ENCODE results near the gene PRKCH. TPM values are rescaled to one million over a fixed set of nuclear protein-coding genes. Genes with fewer than 3 reads are reported as not detected.
"Not testable (repeated sequence)": the region's sequence is repeated elsewhere in the genome, so short reads cannot be mapped to it uniquely, and the experiment has no call there.

Gene PRKCH
- polyA plus RNA-seq, 2 of the 4 experiments (the other 2 are of a cell fraction) = 10.0 to 10.2 TPM

DNA sequence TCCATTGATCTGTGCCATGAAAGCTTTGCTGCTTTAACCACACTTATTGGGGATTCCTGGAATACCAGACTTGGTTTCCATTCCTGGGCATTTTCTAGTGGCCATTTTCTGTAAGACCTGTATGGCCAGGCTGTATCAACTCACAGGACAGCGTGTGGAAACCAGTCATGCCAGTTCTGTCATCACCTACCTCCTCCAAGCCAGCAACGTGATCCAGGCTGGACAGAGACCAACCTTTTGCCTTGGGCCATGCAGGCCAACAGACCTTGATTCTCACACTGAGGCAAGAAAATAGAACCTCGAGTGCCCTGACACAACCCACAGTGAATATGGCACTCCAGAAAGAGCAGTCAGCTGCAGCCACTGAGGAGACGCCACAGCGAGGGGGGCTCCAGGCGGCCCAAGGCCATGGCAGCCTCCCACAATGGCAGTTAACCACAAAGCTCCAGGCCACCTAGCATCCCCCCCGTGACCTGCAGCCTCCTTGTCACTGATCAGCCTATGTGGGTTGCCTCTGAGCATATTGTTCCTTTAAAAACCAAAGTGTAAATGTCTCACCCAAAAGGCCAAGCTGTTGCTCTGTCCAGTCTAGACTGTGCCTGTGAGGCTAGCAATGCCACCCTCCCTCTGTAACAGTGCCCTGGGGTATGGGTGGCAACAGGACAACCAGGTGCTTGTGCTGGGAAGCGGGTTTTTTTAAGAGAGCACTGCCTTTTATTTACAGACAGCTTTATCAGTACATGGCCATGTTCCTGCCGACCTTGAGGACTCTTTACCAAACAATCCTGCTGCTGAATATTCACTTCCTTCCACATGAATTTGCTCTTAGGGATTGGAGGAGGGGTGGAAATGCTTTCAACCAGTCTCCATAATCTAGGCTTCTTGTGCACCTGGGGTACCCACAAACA is 205.3 kb downstream of the PRKCH start:
- peak overlapping the region; percentile 74 for H3K4me2 ChIP-seq
- H3K9me3 ChIP-seq = no peaks in the 10 kb centered on the region
- ChIA-PET POLR2A (no interaction called here), CTCF (interaction anchor here (0.7 to 2.5 kb wide), 4 partner anchors 11 to 55 kb away, joined by 3 to 10 read pairs (median 3); no protein-coding TSS in a partner anchor)
- no peak for FAIRE-seq
- H3K4me3 ChIP-seq = no peak overlapping the region
- H3K27ac ChIP-seq = peak overlapping the region; percentile 91 to 92
- peaks cover 70% of the 10 kb centered on the region for H3K4me1 ChIP-seq
- peak in 1 of 2 experiments; percentile 11; a peak in 3 of 6 replicates for ATAC-seq
- 78% methylated on average over 9 of the region's 9 CpGs for WGBS (ENCODE audit: missing lambda C conversion rate)
- TF ChIP-seq, protein P1, sequence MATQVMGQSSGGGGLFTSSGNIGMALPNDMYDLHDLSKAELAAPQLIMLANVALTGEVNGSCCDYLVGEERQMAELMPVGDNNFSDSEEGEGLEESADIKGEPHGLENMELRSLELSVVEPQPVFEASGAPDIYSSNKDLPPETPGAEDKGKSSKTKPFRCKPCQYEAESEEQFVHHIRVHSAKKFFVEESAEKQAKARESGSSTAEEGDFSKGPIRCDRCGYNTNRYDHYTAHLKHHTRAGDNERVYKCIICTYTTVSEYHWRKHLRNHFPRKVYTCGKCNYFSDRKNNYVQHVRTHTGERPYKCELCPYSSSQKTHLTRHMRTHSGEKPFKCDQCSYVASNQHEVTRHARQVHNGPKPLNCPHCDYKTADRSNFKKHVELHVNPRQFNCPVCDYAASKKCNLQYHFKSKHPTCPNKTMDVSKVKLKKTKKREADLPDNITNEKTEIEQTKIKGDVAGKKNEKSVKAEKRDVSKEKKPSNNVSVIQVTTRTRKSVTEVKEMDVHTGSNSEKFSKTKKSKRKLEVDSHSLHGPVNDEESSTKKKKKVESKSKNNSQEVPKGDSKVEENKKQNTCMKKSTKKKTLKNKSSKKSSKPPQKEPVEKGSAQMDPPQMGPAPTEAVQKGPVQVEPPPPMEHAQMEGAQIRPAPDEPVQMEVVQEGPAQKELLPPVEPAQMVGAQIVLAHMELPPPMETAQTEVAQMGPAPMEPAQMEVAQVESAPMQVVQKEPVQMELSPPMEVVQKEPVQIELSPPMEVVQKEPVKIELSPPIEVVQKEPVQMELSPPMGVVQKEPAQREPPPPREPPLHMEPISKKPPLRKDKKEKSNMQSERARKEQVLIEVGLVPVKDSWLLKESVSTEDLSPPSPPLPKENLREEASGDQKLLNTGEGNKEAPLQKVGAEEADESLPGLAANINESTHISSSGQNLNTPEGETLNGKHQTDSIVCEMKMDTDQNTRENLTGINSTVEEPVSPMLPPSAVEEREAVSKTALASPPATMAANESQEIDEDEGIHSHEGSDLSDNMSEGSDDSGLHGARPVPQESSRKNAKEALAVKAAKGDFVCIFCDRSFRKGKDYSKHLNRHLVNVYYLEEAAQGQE (IDR thresholded peaks at IDR 0.05) = no peak
- TF ChIP-seq NR3C1 (IDR thresholded peaks at IDR 0.05) (no peak), CHD4 (IDR thresholded peaks at IDR 0.05; ENCODE audit: borderline replicate concordance) (no peak), ZSCAN20 (CRISPR knock-in tag; IDR thresholded peaks at IDR 0.05) (no peak), MAFK (IDR thresholded peaks at IDR 0.05; ENCODE audit: partially characterized antibody) (no peak)
- DNase-seq (ENCODE audit: low read depth in 1 of 2, low spot score in 1 of 2) = no peak

DNA sequence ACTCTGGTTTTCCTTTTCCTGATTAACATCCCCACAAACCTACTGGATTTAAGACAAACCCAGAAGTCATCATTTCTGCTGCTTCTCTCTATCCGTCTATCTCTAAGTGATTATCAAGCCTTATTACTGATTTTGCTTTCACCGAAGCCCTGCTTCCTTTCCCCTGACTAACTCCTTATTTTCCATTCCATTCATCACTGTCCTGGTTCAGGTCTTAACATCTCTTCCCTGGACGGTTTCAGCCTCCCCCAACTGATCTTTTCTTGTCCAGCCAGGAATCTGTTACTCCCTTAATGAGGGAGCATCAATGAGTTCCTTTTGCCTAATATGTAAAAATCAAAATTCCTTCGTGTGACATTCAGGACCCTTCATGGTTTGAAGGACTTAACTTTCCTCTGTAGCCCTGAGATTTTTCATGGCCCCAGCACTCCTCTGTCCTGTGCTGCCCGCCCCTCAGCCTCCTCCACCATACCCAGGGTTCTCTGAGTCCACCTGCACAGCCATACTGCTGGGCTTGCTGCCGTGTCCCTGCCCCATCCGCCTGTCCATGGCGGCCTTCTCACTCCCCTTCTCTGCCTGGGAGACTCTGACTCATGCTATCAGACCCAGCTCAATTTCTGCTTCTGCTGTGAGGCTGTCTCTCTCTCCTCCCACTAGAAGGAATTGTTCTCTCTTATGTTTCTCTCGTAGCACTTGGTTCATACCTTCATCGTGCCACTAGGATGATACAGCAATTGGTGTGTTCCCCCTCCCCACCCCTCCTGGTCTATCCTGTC is 206.1 kb downstream of the PRKCH start:
- ChIA-PET CTCF (interaction anchor here (0.7 to 1.6 kb wide), 3 partner anchors 14 to 32 kb away, joined by 3 to 5 read pairs (median 4); no protein-coding TSS in a partner anchor), POLR2A (interaction anchor here (0.6 to 1.0 kb wide), 3 partner anchors 10 to 31 kb away, joined by 3 to 5 read pairs (median 3); no protein-coding TSS in a partner anchor)
- peak; percentile 22; the same call in 1 of the 2 replicates for TF ChIP-seq FOSL2 (IDR thresholded peaks at IDR 0.05)
- TF ChIP-seq FOSL2 (CRISPR knock-in tag; IDR thresholded peaks at IDR 0.05) = peak; percentile 66
- TF ChIP-seq MAFK (IDR thresholded peaks at IDR 0.05; ENCODE audit: partially characterized antibody) = peak; percentile 30
- peak; percentile 33; the same call in 1 of the 2 replicates for TF ChIP-seq HOXB13 (CRISPR knock-in tag; IDR thresholded peaks at IDR 0.05; ENCODE audit: low read depth)
- no peak for TF ChIP-seq SMC3 (IDR thresholded peaks at IDR 0.05)
- FAIRE-seq = no peak
- Histone ChIP-seq H3K4me2 (peak overlapping the region; percentile 74), H3K9me3 (no peaks in the 10 kb centered on the region), H3K27ac (peak overlapping the region; percentile 91 to 92), H3K4me1 (peaks cover 78% of the 10 kb centered on the region), H3K4me3 (no peak overlapping the region)
- peak; percentile 50 to 68 for DNase-seq (ENCODE audit: low read depth in 1 of 2, low spot score in 1 of 2)
- ATAC-seq = peak; percentile 64 to 76
- WGBS (ENCODE audit: missing lambda C conversion rate) = 27% methylated on average over 10 of the region's 10 CpGs

DNA sequence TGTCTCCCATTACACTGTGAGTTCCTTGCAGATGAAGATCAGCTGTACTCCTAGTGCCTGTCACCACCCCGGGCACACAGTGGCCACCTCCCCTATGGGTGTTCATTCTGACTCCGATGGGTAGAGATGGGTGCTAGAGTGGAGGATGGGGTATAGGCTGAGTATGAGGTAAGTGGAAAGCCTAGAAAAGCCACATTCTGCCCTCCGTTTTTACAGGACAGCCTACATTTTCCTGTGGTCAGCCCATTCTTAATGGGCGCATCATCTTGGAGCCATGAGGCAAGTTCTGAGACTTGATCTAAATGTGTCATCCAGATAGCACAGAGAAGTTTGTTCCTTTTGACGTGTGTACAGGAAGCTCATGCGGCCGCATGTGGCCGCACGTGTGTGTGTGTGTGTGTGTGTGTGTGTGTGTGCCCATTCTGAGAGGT is 207.2 kb downstream of the PRKCH start:
- POLR2A ChIA-PET = no interaction called here
- no peak overlapping the region; the same call in 2 of the 3 replicates for H3K4me2 ChIP-seq
- FAIRE-seq (no peak), DNase-seq (ENCODE audit: low read depth in 1 of 2, low spot score in 1 of 2) (no peak), ATAC-seq (no peak)
- H3K4me1 ChIP-seq = peaks cover 83% of the 10 kb centered on the region
- H3K4me3 ChIP-seq = no peak overlapping the region
- WGBS (ENCODE audit: missing lambda C conversion rate) = 66% methylated on average over 5 of the region's 9 CpGs
- H3K9me3 ChIP-seq = no peaks in the 10 kb centered on the region
- CTCF ChIA-PET = interaction anchor here (0.6 to 1.6 kb wide), 3 partner anchors 31 to 187 kb away, joined by 3 to 5 read pairs (median 3); no protein-coding TSS in a partner anchor
- TF ChIP-seq EP300 (IDR thresholded peaks at IDR 0.05) (no peak), NPAS2 (CRISPR knock-in tag; IDR thresholded peaks at IDR 0.05; ENCODE audit: borderline replicate concordance) (no peak), FOSL2 (IDR thresholded peaks at IDR 0.05) (no peak), FOSL2 (CRISPR knock-in tag; IDR thresholded peaks at IDR 0.05) (peak; percentile 36)
- H3K27ac ChIP-seq = peak overlapping the region; percentile 91 to 92

DNA sequence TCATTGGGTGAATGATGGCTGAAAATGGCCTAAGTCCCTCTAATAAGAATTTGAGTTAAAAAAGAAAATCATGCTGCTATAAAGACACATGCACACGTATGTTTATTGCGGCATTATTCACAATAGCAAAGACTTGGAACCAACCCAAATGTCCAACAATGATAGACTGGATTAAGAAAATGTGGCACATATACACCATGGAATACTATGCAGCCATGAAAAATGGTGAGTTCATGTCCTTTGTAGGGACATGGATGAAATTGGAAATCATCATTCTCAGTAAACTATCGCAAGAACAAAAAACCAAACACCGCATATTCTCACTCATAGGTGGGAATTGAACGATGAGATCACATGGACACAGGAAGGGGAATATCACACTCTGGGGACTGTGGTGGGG is 208.0 kb downstream of the PRKCH start:
- ATAC-seq; FAIRE-seq; H3K4me3 ChIP-seq; H3K9me3 ChIP-seq; DNase-seq (ENCODE audit: low read depth in 1 of 2, low spot score in 1 of 2); H3K4me2 ChIP-seq; POLR2A ChIA-PET: not testable (repeated sequence)
- CTCF ChIA-PET = interaction anchor here (1.0 kb wide), 1 partner anchor 64 kb away, joined by 3 read pairs; no protein-coding TSS in a partner anchor
- Histone ChIP-seq H3K4me1 (peaks cover 83% of the 10 kb centered on the region), H3K27ac (peak overlapping the region in 1 of 2 experiments; percentile 91; a peak in 5 of 6 replicates)
- WGBS (ENCODE audit: missing lambda C conversion rate) = 86% methylated on average over 5 of the region's 5 CpGs

All from A549 (cell line).